NCI-H510A treated with DMSO at 0.1 percent for 48 hours (cell line): ENCODE measurements around the gene HAL.

ENCODE experiments used
- DNase-seq: peaks from one replicate; lab custom pipeline; 2025; lab: John Stamatoyannopoulos, UW

HAL gene, protein sequence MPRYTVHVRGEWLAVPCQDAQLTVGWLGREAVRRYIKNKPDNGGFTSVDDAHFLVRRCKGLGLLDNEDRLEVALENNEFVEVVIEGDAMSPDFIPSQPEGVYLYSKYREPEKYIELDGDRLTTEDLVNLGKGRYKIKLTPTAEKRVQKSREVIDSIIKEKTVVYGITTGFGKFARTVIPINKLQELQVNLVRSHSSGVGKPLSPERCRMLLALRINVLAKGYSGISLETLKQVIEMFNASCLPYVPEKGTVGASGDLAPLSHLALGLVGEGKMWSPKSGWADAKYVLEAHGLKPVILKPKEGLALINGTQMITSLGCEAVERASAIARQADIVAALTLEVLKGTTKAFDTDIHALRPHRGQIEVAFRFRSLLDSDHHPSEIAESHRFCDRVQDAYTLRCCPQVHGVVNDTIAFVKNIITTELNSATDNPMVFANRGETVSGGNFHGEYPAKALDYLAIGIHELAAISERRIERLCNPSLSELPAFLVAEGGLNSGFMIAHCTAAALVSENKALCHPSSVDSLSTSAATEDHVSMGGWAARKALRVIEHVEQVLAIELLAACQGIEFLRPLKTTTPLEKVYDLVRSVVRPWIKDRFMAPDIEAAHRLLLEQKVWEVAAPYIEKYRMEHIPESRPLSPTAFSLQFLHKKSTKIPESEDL

DNA sequence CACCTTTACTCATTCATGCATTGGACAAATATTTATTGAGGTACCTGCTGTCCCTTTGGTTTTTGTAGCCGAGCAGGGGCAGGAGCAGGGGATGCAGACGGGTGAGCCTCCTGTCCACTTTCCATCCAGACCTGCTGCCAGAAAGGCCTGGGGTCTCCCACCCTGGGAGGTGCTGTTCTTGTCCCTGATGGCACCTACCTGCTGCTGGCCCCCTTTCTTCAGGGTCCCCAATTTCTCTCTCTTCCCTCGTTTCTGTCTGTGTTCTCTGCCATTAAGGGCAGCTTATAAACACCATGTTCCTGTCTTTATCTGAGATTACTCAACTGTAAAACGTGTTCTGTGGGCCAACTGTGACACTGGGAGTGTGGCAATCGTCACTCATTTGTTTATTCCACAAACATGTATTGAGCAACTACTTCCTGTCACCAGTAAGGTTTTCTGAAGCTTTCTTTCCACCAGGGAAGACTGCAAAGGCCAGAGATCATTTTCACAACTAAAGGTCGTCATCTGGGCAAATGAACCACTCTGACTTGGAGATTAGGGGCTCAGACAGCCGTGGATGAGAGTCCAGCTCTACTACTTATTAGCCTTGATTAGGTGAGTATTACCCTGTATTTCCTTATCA, at the start of gene HAL:
Gene HAL (minus strand): TSS at position 311 of the 625 bp plus-strand sequence. CDS start 434 bp downstream, outside the sequence.
- no peak for DNase-seq

DNA sequence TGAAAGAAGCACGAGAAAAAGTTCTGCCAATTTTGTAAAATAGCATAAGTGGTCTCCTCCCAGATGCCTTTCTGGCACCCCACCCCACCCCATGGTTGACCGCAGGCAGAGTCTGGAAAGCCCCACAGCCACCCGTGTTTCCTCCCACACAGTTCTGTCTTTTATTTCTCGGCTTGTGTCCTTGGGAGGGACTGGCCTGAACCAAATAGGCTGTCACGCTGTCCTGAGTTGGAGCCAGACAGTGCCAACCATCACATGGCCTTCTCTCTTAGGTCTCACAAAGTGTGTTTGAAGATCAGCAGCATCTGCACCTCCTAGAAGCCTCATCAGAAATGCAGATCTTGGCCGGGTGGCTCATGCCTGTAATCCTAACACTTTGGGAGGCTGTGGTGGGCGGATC, 49.4 kb upstream of the HAL start:
- DNase-seq: no peak

DNA sequence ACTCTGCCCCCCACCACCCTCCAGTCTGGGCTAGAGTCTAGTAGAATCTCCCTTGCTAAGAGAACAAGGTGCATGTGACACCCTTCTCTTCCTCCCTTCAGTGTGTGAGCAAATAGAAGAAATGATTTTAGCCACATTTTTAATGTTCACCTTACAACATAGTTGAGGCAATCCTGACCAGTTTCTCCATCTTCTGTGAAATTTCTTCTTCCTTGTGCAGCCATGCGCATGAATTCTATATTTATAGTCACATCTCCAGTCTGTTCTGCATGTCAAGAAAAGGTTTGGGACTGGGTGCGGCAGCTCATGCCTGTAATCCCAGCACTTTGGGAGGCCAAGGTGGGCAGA, 48.8 kb upstream of the HAL start:
- no peak for DNase-seq

DNA sequence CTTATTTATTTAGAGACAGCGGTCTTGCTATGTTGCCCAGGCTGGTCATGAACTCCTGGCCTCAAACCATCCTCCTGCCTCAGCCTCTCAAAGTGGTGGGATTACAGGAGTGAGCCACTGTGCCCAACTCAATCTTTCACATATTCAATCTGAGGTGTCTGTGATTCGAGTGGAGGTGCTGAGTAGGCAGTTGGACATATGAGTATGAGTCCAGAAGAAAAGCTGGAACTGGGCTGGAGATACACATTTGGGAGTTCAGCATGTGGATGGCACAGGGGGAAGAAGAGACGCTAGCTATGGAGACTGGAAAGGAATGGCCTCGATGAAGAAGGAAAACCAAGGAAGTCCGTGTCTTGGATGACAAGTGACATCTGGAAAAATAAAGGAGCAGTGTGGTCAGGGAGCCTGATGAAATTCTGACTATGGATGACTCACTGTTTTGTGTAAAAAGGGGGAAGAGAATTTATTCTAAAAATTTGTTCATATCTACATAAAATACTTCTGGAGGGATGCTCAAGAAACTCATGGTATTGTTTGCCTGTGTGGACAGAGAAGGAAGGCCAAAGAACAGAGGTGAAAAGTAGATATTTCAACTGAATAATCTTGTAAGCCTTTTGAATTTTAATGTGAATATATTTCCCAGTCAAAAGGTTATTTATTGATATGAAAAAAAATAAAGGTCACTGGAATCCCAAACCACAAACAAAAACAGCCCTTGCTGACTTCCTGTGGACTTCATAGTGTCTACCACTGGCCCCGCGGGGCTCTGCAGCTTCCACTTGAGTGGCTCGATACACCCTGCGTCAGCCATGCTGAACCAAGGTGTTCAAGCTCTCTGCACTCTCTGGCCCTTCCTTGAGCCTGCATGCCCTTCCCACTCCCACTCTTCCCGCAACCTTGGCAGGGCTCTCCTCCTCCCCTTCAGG, 48.1 kb upstream of the HAL start:
- DNase-seq: no peak

DNA sequence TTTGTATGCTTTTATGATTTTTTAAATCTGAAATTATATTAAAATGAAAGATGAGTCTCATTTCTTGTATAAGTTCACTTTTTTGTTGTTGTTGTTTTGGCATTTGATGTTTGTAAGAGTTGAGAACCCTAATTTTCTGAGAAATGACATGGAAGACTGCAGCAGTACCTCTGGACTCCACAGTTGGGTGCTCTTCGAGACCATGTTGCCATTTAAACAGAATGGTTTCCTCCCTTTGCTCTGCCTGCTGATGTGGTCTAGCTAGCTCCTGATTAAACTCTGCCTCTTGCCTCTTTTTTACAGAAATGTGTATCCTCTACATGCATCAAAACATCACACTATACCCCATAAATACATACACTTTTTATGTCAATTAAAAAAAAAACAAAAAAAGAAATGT, 45.0 kb upstream of the HAL start:
- DNase-seq: no peak

DNA sequence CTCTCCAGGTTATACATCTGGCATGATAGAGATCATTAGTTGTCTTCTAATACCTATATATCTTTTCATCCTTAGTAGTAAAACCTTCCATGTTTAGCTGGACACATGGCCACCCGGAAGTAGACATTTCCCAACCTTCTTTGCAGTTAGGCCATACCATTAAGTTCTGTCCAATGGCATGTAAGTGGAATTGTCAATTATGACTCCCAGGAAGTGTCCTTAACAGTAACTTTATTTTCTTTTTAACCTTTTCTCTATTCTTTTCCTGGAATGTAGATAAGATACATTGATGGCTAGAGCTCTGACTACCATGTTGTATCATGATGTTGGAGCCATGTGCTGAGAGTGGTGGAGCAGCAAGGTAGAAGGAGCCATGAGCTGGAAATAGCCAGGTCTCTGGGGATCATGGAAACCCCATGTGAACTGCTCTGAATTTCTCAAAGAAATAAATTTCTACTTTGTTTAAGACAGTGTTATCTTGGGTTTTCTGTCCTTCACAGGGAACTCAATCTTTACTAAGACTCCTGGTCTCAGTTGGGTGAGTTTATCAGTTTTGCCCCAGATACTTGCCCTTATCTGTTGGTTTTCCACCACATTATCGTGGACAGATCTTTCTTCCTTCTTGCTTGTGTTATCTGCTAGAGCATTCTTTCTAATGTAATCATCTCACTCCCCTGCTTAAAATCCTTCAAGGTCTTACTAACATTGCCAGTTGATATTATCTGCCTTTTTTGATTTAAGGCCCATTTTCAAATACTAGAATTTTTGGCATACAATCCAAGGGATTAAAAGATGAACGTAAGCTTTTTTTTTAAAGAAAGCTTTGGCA, 44.4 kb upstream of the HAL start:
- DNase-seq: no peak

DNA sequence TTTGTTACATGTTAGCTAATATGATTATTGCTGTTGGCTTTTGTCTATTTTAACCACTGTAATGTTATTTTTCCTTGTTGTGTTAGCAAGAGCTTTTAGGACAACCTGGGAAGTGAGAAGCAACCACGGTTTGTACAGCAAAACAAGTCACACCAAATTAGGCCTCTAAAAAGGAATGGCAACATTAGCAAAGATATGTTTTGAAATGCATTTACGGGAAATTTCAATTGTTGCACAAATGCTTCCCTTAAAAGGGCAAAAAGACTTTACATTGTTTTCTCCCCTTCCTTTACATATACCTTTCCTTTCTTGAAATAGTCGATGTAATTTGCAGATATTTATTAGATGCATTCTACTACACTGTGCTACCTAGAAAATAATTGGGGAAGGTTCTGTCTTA, 43.4 kb upstream of the HAL start:
- DNase-seq: no peak

DNA sequence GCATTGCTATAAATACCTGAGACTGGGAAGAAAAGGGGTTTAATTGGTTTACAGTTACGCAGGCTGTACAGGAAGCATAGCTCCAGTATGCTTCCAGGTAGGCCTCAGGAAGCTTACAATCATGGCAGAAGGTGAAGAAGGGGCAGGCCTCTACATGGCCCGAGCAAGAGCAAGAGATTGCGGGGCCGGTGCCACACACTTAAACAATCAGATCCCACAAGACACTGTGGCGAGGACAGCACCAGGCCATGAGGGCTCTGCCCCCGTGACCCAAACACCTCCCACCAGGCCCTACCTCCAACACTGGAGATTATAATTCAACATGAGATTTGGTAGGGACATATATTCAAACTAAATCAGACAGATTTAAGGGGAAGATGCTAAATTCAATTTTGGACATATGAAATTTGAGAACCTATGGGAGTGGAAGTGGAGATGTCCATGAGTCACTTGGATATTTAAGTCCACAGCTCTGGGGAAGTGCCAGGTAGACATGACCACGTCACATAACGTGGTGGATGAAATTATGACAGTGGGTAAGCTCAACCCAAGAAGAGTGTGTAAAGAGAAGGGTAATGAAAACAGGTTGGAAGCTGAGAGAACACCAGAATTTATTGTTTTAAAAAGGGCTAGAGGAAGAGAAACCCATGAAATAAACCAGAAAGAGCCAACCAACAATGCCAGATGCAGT, 40.8 kb upstream of the HAL start:
- no peak for DNase-seq

DNA sequence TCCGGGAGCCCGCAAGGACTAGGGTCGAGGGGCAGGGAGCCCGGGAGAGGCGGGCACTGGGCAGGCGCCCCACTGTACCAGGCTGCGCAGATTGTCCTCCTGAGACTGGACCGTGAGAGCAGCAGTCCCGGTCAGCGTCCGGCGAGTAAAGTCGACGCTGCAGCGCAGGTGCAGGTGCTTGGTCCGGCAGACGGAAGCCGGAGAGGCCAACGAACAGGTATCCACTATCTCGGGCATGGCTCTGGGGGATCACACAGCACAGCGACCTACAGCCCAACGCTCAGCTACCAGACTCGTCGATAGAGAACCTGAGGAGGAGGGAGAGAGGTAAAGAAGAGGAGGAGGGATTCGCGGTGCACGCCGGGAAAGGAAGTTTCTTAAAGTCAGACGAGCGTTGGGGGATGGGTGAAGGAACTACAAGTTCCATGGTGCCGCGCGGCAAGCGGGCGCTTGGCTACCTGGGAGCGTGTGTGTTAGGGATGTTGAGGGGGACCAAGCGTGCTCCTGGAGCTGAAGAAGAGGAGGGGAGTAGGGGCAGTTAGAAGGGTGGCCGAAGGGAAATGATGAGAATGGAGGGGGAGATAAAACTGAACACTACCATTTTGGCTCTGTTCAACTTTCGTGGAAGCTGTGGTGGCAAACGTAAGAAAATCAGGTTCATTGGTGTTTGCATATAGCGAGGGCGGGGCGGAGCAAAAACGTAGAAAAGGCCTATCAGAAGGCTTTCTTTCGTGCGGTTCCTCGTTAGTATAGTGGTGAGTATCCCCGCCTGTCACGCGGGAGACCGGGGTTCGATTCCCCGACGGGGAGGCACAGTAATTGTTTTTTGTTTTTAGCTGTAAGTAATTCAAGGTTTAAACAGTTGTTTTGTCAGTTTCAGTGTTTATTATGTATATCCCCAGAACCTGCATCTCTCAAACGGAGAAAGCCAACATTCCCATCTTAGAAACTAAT, 39.4 kb upstream of the HAL start, which contains the start of gene LTA4H:
Gene LTA4H (minus strand): TSS at position 305 of the 954 bp plus-strand sequence. CDS start 68 bp downstream, at position 237.
- DNase-seq: peak; percentile 98

DNA sequence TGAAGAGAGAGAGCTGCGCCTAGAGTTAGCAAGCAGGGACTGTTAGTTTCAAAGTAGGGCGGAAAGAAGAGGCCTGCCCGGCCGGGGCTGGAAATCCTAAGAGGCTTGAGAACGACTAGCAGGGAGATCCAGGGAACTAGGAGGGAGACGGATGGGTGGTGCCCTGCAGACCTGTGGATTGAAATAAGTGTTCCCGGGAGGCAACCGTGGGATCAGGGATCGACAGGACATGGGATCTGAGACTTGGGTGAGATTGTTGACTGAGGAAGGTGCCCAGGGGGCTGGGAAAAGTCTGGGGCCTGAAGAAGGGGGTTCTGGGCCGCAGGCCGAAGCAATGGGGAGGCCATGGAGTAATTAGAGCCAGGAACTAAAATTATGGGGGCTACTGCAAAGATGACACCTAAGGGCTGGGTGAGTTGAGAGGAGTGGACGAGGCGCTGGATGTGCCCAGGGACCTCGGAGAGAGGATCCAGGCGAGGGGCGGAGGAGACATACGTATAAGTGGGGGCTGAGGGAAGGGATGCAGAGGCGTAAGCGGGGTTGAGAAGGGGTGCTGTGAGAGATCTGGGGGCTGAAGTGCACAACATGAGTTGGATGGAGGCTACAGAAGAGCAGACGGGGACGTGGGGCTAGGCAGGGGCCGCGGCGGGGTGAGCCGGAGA, 38.6 kb upstream of the HAL start:
- DNase-seq: peak; percentile 60

DNA sequence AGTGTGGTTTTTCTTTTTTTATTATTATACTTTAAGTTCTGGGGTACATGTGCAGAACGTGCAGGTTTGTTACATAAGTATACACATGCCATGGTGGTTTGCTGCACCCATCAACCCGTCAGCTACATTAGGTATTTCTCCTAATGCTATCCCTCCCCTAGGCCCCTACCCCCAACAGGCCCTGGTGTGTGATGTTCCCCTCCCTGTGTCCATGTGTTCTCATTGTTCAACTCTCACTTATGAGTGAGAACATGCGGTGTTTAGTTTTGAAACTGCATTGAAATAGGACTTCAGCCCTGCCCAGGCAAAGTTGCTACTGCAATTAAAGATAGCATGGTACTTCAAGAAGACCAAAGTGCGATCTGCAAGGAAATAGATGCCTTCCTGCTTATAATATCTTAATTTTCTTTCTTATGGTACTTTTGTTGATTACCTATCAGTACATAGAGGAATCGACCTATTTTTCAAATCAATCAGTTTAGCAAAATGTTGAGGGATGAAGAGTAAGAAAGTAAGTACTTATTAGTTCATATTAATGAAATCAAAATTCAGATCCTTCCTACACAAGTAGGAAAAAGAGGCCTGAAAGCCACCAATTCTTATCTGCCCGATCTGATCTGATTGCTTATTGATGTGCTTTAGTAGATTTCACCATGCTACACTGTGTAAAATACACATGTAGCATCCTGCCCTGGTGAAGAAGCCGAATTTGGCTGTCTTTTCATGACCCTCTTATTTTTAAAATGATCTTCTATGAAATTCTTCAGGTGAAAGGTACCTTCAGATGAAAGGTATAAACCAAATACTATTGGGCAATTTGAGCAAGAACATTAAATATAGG, 37.6 kb upstream of the HAL start:
- no peak for DNase-seq

DNA sequence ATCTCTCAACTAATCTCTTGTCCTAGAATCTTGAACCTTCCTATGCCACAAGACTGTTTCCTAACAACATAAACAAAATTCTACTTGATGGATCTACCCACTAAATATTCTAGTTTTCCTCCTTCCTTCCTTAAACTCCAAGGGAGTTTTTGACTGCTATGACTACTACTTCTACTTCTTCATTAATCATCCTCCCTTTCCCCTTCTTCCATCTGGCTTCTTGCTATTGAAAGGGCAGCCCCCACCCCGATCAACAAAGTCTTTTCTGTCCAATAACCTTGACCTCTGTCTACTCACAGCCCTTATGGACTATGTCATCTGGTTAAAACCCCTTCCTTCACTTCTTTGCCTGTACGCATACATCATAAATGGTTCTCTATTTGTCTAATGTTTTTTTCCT, 33.7 kb upstream of the HAL start:
- DNase-seq: no peak

DNA sequence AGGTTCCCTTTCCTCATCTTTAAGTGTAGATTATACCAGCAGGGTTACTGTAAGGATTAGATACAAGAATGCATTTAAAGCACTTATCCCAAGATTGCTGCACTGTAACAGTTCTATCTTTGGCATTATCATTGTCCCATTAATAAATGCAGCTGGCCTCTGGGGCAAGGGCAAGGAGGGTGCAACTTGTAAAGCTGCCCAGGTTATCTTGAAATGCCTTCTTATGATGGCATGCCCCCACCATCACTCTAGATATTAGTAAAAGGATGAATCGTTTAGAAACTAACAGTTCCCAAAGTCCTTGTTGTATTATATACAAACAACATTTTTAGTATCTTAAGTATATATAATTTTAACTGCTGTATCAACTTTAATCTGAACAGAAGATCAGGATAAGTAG, 32.4 kb upstream of the HAL start:
- DNase-seq: no peak

DNA sequence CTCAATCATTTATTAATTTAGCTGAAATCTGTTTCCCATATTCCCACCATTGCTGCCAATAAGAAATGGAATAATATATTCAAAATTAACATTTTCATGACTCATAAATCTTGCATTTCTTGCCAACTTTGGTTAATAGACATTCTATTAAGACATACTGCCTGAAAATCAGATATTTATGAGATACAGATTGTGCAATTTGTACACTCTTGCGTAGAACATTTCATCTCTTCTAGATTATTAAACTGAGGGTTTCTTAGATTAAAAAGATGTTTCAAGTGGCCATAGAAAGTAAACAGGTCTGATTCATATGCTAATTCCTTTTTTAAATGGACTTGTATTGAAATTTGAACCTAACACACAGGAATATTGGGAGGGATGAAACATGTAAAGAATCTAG, 30.2 kb upstream of the HAL start:
- no peak for DNase-seq

DNA sequence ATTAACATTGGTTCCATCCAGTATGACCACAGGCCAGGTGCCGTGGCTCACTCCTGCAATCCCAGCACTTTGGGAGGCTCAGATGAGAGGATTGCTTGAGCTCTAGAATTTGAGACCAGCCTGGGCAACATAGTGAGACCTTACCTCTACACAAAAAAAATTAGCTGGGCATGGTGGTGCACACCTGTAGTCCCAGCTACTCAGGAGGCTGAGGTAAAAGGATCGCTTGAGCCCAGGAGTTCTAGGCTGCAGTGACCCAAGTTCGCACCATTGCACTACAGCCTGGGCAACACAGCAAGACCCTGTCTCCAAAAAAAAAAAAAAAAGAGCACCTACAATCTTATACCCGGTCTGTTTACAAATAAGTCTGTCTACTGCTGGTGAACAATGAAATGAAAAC, 29.4 kb upstream of the HAL start:
- no peak for DNase-seq

DNA sequence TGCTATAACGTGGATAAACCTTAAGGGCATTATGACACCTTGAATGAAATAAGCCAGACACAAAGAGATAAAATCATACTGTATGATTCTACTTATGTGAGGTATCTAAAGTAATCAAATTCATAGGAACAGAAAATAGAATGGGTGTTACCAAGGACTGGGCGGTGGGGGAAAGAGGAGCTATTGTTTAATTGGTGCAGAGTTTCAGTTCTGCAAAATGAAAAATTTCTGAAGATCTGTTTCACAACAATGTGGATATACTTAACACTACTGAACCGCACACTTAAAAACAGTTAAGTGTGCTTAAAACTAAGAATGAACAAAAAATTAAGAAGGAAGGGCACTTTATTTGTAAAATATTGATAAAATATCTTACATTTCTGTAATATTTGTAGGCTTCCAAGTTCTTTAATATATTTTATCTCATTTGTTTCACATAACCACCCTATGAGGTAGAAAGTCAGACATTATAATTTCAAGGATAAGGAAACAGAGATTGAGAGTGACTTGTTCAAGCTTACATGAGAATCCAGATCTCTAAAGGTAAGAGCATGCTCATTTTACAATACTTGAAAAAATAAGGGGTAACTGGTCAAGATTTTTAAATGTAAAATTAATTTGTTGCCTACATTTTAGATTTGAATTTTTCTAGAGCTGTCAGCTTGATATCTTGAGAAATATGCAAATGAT, 24.3 kb upstream of the HAL start:
- DNase-seq: no peak

DNA sequence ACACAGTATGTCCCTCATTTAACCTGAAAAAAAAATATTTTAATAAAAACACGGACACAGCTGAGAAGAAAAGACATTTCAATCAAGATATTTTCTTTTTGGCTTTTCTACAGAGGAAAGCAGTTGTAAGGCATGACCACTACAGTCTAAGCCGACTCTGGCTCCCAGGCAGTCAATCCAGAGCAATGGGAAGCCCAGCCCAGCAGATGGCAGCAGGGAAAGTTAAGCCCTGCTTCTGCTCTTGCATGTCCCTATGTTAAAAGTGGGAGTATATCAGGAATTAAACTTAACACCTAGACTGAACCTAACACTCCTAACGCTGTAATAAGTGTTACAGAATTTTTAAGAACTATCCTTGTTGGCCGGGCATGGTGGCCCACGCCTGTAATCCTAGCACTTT, 19.5 kb upstream of the HAL start:
- DNase-seq: peak; percentile 10
